Measurements from ENCODE around the gene SCG5. TPM values are rescaled to one million over a fixed set of nuclear protein-coding genes. Genes with fewer than 3 reads are reported as not detected.
A peak's percentile ranks its signal among the peaks of the same experiment; 100 is the strongest.

Gene SCG5
- total RNA-seq, 1 experiment from 2014 or later: 1.3 TPM

- ChIA-PET POLR2A (ENCODE audit: unreplicated experiment) (no interaction called here), CTCF (no interaction called here)
- no peaks in the 10 kb centered on the region for H3F3A ChIP-seq (ENCODE audit: low read length, unreplicated experiment)
- no peak overlapping the region for H3K9ac ChIP-seq (ENCODE audit: low read length)
- intact Hi-C loops (cut with micrococcal nuclease): loop anchor here (1.0 to 5.0 kb wide), 3 partner anchors 41 to 94 kb away; no protein-coding TSS in a partner anchor
- no peaks in the 10 kb centered on the region for H3K27me3 ChIP-seq (ENCODE audit: low read length)
- TF ChIP-seq EZH2phosphoT487 (IDR thresholded peaks at IDR 0.05; ENCODE audit: borderline replicate concordance, low read length) (no peak), CTCF (conservative IDR thresholded peaks at IDR 0.05; ENCODE audit: low read depth, low read length) (no peak), EZH2 (IDR thresholded peaks at IDR 0.05; ENCODE audit: low read length, unreplicated experiment) (no peak)
- H4K20me1 ChIP-seq (ENCODE audit: low read length): no peaks in the 10 kb centered on the region
- H2AFZ ChIP-seq (ENCODE audit: low read length): no peak overlapping the region
- peak overlapping the region; percentile 6; the same call in 1 of the 2 replicates for H3K27ac ChIP-seq (ENCODE audit: low read length)
- no peaks in the 10 kb centered on the region for H3K9me2 ChIP-seq (replicated peaks; ENCODE audit: low read length)
- H3K9me3 ChIP-seq (ENCODE audit: low read length): no peaks in the 10 kb centered on the region
- no TSS peak for BruUV-seq (replicated peaks)
- H3K4me2 ChIP-seq (ENCODE audit: low read length): no peak overlapping the region
- ATAC-seq: no peak; the same call in 1 of the 2 replicates
- H3K4me3 ChIP-seq (ENCODE audit: low read length): no peak overlapping the region
- no peaks in the 10 kb centered on the region for H3K79me2 ChIP-seq (ENCODE audit: low read length)
- H3K4me1 ChIP-seq (ENCODE audit: insufficient read depth, low read length): peaks cover 12% of the 10 kb centered on the region; the same call in 1 of the 2 replicates
- DNase-seq: no peak
- no peaks in the 10 kb centered on the region for H3K36me3 ChIP-seq (ENCODE audit: low read depth, low read length)
These were observed 91.8 kb downstream of the SCG5 start for GRCh38 chr15:32733281-32733680.

- ChIA-PET CTCF (no interaction called here), POLR2A (ENCODE audit: unreplicated experiment) (interaction anchor here (0.7 kb wide), 1 partner anchor 36 kb away, joined by 10 read pairs; no protein-coding TSS in a partner anchor)
- Histone ChIP-seq H3K4me1 (ENCODE audit: insufficient read depth, low read length) (peaks cover 12% of the 10 kb centered on the region; the same call in 1 of the 2 replicates), H3K4me3 (ENCODE audit: low read length) (no peak overlapping the region), H3K4me2 (ENCODE audit: low read length) (no peak overlapping the region), H3K27me3 (ENCODE audit: low read length) (no peaks in the 10 kb centered on the region), H3K9me2 (replicated peaks; ENCODE audit: low read length) (no peaks in the 10 kb centered on the region), H3F3A (ENCODE audit: low read length, unreplicated experiment) (no peaks in the 10 kb centered on the region), H2AFZ (ENCODE audit: low read length) (no peak overlapping the region), H3K36me3 (ENCODE audit: low read depth, low read length) (no peaks in the 10 kb centered on the region), H3K9ac (ENCODE audit: low read length) (no peak overlapping the region), H3K79me2 (ENCODE audit: low read length) (no peaks in the 10 kb centered on the region), H3K27ac (ENCODE audit: low read length) (no peak overlapping the region), H4K20me1 (ENCODE audit: low read length) (no peaks in the 10 kb centered on the region), H3K9me3 (ENCODE audit: low read length) (no peaks in the 10 kb centered on the region)
- no TSS peak for BruUV-seq (replicated peaks)
- intact Hi-C loops (cut with micrococcal nuclease): no loop called here
- no peak; the same call in 1 of the 2 replicates for ATAC-seq
- DNase-seq: no peak
- TF ChIP-seq CTCF (conservative IDR thresholded peaks at IDR 0.05; ENCODE audit: low read depth, low read length) (no peak), EZH2phosphoT487 (IDR thresholded peaks at IDR 0.05; ENCODE audit: borderline replicate concordance, low read length) (no peak), EZH2 (IDR thresholded peaks at IDR 0.05; ENCODE audit: low read length, unreplicated experiment) (no peak)
These were observed 94.6 kb downstream of the SCG5 start for GRCh38 chr15:32735989-32736700.

DNA sequence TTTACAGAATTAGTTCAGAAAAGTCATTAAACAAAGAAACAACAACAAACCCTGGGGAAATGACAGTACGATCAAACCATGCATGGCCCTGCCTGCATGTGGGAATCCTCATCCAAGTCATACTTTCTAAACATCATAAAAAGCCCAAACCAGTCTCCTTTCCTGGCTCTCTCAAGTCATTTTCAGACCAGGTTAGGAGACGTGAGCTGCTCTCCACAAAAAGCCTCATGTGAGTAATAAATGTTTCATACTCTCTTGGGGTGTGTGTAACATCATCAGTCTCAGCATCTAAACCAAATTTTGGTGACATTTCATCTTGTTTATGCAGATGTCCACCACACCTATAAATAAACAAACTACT lies 95.2 kb downstream of the SCG5 start:
- intact Hi-C loops (cut with micrococcal nuclease): no loop called here
- ATAC-seq (peak; percentile 23), DNase-seq (no peak)
- H3K27ac ChIP-seq (ENCODE audit: low read length): no peak overlapping the region
- no peak overlapping the region for H3K4me2 ChIP-seq (ENCODE audit: low read length)
- H2AFZ ChIP-seq (ENCODE audit: low read length): no peak overlapping the region
- no peaks in the 10 kb centered on the region for H3K36me3 ChIP-seq (ENCODE audit: low read depth, low read length)
- no peaks in the 10 kb centered on the region for H3K9me3 ChIP-seq (ENCODE audit: low read length)
- TF ChIP-seq CTCF (conservative IDR thresholded peaks at IDR 0.05; ENCODE audit: low read depth, low read length): no peak
- no peak for TF ChIP-seq EZH2 (IDR thresholded peaks at IDR 0.05; ENCODE audit: low read length, unreplicated experiment)
- no peak for TF ChIP-seq EZH2phosphoT487 (IDR thresholded peaks at IDR 0.05; ENCODE audit: borderline replicate concordance, low read length)
- H3K4me1 ChIP-seq (ENCODE audit: insufficient read depth, low read length): peaks cover 12% of the 10 kb centered on the region; the same call in 1 of the 2 replicates
- H3K4me3 ChIP-seq (ENCODE audit: low read length): no peak overlapping the region
- ChIA-PET CTCF (no interaction called here), POLR2A (ENCODE audit: unreplicated experiment) (no interaction called here)
- no peak overlapping the region for H3K9ac ChIP-seq (ENCODE audit: low read length)
- no peaks in the 10 kb centered on the region for H3K9me2 ChIP-seq (replicated peaks; ENCODE audit: low read length)
- BruUV-seq (replicated peaks): no TSS peak
- no peaks in the 10 kb centered on the region for H4K20me1 ChIP-seq (ENCODE audit: low read length)
- H3K27me3 ChIP-seq (ENCODE audit: low read length): no peaks in the 10 kb centered on the region
- no peaks in the 10 kb centered on the region for H3F3A ChIP-seq (ENCODE audit: low read length, unreplicated experiment)
- H3K79me2 ChIP-seq (ENCODE audit: low read length): no peaks in the 10 kb centered on the region

Data from PC-3 (cell line).